H9 (cell line): ENCODE results near the gene PCSK2. TPM values are rescaled to one million over a fixed set of nuclear protein-coding genes. Genes with fewer than 3 reads are reported as not detected.

Experiments used
- DNase-seq: peaks from one replicate; pipeline ENCODE4 v3.0.0-alpha.2; 2017
- H2AFZ ChIP-seq: one replicate; pipeline ENCODE4 v1.6.1; 2013; ENCODE audit warnings: mild to moderate bottlenecking, low read length, control low read depth, moderate library complexity
- H2AK5ac ChIP-seq: 2 replicates; pipeline ENCODE4 v1.6.1; 2013; ENCODE audit warnings: low read length, control low read depth, mixed read lengths; ENCODE audit not compliant: insufficient read length
- H2BK120ac ChIP-seq: one replicate; pipeline ENCODE4 v1.6.1; 2013; ENCODE audit warnings: low read depth, mild to moderate bottlenecking, low read length, control low read depth, inconsistent platforms; ENCODE audit not compliant: poor library complexity, severe bottlenecking
- H2BK12ac ChIP-seq: 2 replicates; pipeline ENCODE4 v1.6.1; 2013; ENCODE audit warnings: low read length, control low read depth, mixed read lengths, low read depth; ENCODE audit not compliant: insufficient read length
- H2BK15ac ChIP-seq: 2 replicates; pipeline ENCODE4 v1.6.1; 2013; ENCODE audit warnings: low read depth, low read length, control low read depth
- H2BK20ac ChIP-seq: one replicate; pipeline ENCODE4 v1.6.1; 2013; ENCODE audit warnings: low read depth, mild to moderate bottlenecking, low read length, control low read depth, inconsistent platforms; ENCODE audit not compliant: poor library complexity, severe bottlenecking
- H2BK5ac ChIP-seq: 2 replicates; pipeline ENCODE4 v1.6.1; 2013; ENCODE audit warnings: low read length, control low read depth, mixed read lengths; ENCODE audit not compliant: insufficient read length
- H3K14ac ChIP-seq: 2 replicates; pipeline ENCODE4 v1.6.1; 2013; ENCODE audit warnings: low read length, control low read depth; ENCODE audit not compliant: insufficient read depth
- H3K18ac ChIP-seq: 2 replicates; pipeline ENCODE4 v1.6.1; 2013; ENCODE audit warnings: low read depth, mild to moderate bottlenecking, mixed read lengths, low read length, control low read depth; ENCODE audit not compliant: insufficient read length
- H3K23ac ChIP-seq: 2 replicates; pipeline ENCODE4 v1.6.1; 2013; ENCODE audit warnings: low read length, control low read depth, mixed read lengths, low read depth; ENCODE audit not compliant: insufficient read length
- H3K23me2 ChIP-seq: 2 replicates; pipeline ENCODE4 v1.6.1; 2013; ENCODE audit warnings: low read depth, mild to moderate bottlenecking, mixed read lengths, low read length, control low read depth; ENCODE audit not compliant: insufficient read length, poor library complexity, severe bottlenecking
- H3K27ac ChIP-seq: 2 replicates; pipeline ENCODE4 v1.5.1; 2013; ENCODE audit warnings: low read length, control low read depth, mixed read lengths, low read depth; ENCODE audit not compliant: insufficient read length
- H3K27me3 ChIP-seq: 2 replicates; pipeline ENCODE4 v1.6.1; 2013; ENCODE audit warnings: low read length, control low read depth, inconsistent platforms; ENCODE audit not compliant: insufficient read depth
- H3K4ac ChIP-seq: 2 replicates; pipeline ENCODE4 v1.6.1; 2013; ENCODE audit warnings: low read depth, mild to moderate bottlenecking, control low read depth, inconsistent platforms, low read length, moderate library complexity
- H3K4me1 ChIP-seq: 2 replicates; pipeline ENCODE4 v1.6.1; 2013; ENCODE audit warnings: low read length, control low read depth, inconsistent platforms; ENCODE audit not compliant: insufficient read depth
- H3K4me2 ChIP-seq: 2 replicates; pipeline ENCODE4 v1.6.1; 2013; ENCODE audit warnings: low read length, control low read depth, mixed read lengths; ENCODE audit not compliant: insufficient read length, insufficient read depth
- H3K56ac ChIP-seq: 2 replicates; pipeline ENCODE4 v1.6.1; 2013; ENCODE audit warnings: low read depth, mild to moderate bottlenecking, mixed read lengths, low read length, control low read depth; ENCODE audit not compliant: insufficient read length
- H3K79me1 ChIP-seq: 2 replicates; pipeline ENCODE4 v1.6.1; 2013; ENCODE audit warnings: low read depth, mild to moderate bottlenecking, moderate library complexity, low read length, control low read depth, inconsistent platforms; ENCODE audit not compliant: insufficient read depth, poor library complexity, severe bottlenecking
- H3K79me2 ChIP-seq: 2 replicates; pipeline ENCODE4 v1.6.1; 2013; ENCODE audit warnings: low read length, control low read depth, inconsistent platforms; ENCODE audit not compliant: insufficient read depth
- H3K9ac ChIP-seq: 2 replicates; pipeline ENCODE4 v1.6.1; 2013; ENCODE audit warnings: low read length, control low read depth, mixed read lengths; ENCODE audit not compliant: insufficient read length; ENCODE audit errors: extremely low read depth
- H3K9me3 ChIP-seq: one replicate; pipeline ENCODE4 v1.6.1; 2013; ENCODE audit warnings: low read depth, low read length, inconsistent platforms; ENCODE audit not compliant: control insufficient read depth
- H3T11ph ChIP-seq: one replicate; pipeline ENCODE4 v1.6.1; 2013; ENCODE audit warnings: mild to moderate bottlenecking, low read length, control low read depth, inconsistent platforms
- H4K20me1 ChIP-seq: one replicate; pipeline ENCODE4 v1.6.1; 2013; ENCODE audit not compliant: control insufficient read depth, insufficient read length, insufficient read depth
- H4K5ac ChIP-seq: 2 replicates; pipeline ENCODE4 v1.6.1; 2013; ENCODE audit warnings: low read depth, mild to moderate bottlenecking, mixed read lengths, low read length, control low read depth; ENCODE audit not compliant: insufficient read length
- H4K8ac ChIP-seq: replicated peaks from 2 replicates; pipeline ENCODE4 v1.6.1; 2013; ENCODE audit warnings: low read length, control low read depth, mixed read lengths, low read depth; ENCODE audit not compliant: insufficient read length
- H4K91ac ChIP-seq: 2 replicates; pipeline ENCODE4 v1.6.1; 2013; ENCODE audit warnings: low read depth, mild to moderate bottlenecking, moderate library complexity, mixed read lengths, low read length, control low read depth; ENCODE audit not compliant: insufficient read length
- H3K27ac Mint-ChIP-seq, 3 experiments: 2 replicates in 2 of 3; 3 replicates in 1 of 3; pipeline ENCODE4 v1.8.0; 2020 to 2021; ENCODE audit warnings: mixed read lengths in 3 of 3, mild to moderate bottlenecking in 1 of 3, moderate library complexity in 1 of 3
- H3K27me3 Mint-ChIP-seq: 2 replicates; pipeline ENCODE4 v1.8.0; 2021; ENCODE audit warnings: low read depth, mild to moderate bottlenecking, moderate library complexity, mixed read lengths
- H3K36me3 Mint-ChIP-seq, 3 experiments: 2 replicates in 2 of 3; 3 replicates in 1 of 3; pipeline ENCODE4 v1.8.0; 2020 to 2021; ENCODE audit warnings: low read depth in 3 of 3, mixed read lengths in 3 of 3; ENCODE audit not compliant: insufficient read depth in 1 of 3
- H3K4me1 Mint-ChIP-seq, 2 experiments: 2 replicates each; pipeline ENCODE4 v1.8.0; 2020; ENCODE audit warnings: mixed read lengths in 2 of 2
- H3K4me3 Mint-ChIP-seq, 2 experiments: 2 replicates in 1 of 2; 3 replicates in 1 of 2; pipeline ENCODE4 v1.8.0; 2020 to 2021; ENCODE audit warnings: mild to moderate bottlenecking in 2 of 2, mixed read lengths in 2 of 2, moderate library complexity in 1 of 2
- H3K9me3 Mint-ChIP-seq, 2 experiments: 2 replicates in 1 of 2; 3 replicates in 1 of 2; pipeline ENCODE4 v1.8.0; 2020; ENCODE audit warnings: mild to moderate bottlenecking in 2 of 2, mixed read lengths in 2 of 2, moderate library complexity in 1 of 2
- CTCF ChIP-seq: fragments of 200-600 bp; sonication (generic); conservative IDR thresholded peaks from 3 replicates; pipeline ENCODE4 v1.8.0; 2021; ENCODE audit warnings: antibody characterized with exemption, mild to moderate bottlenecking
- WGBS: extraction: QIAGEN DNeasy Blood & Tissue Kit; methylation state at CpG from one replicate; pipeline ENCODE4 v1.1.7; 2013; ENCODE audit warnings: missing lambda C conversion rate, low lambda C conversion rate, mixed read lengths; ENCODE audit not compliant: insufficient read length; ENCODE audit errors: extremely low coverage; 5-methylcytosine and 5-hydroxymethylcytosine counted together
- total RNA-seq: library from RNA; stranded (reverse); gene quantifications from 2 replicates; pipeline ENCODE4 v1.2.1, GENCODE V29; 2021

PCSK2 gene
- total RNA-seq, 1 experiment from 2014 or later: 2.8 TPM

- Histone ChIP-seq H4K8ac (no peak overlapping the region), H3K4ac (no peak overlapping the region), H3T11ph (no peak overlapping the region), H2BK20ac (no peak overlapping the region), H3K18ac (no peak overlapping the region), H3K27me3 (no peaks in the 10 kb centered on the region), H3K14ac (no peak overlapping the region; the same call in 1 of the 2 replicates), H3K23ac (no peak overlapping the region), H2BK12ac (no peak overlapping the region), H3K23me2 (no peaks in the 10 kb centered on the region), H3K9me3 (no peaks in the 10 kb centered on the region), H4K5ac (no peak overlapping the region), H3K79me1 (no peaks in the 10 kb centered on the region), H3K79me2 (no peaks in the 10 kb centered on the region), H3K4me2 (no peak overlapping the region), H3K9ac (no peak overlapping the region), H4K91ac (no peak overlapping the region), H2BK15ac (no peak overlapping the region), H3K4me1 (no peaks in the 10 kb centered on the region), H2BK5ac (no peak overlapping the region), H2AK5ac (no peak overlapping the region), H4K20me1 (no peaks in the 10 kb centered on the region), H3K27ac (no peak overlapping the region), H2BK120ac (no peak overlapping the region), H2AFZ (no peak overlapping the region), H3K56ac (no peak overlapping the region)
- Mint-ChIP-seq H3K4me3 (no peak overlapping the region), H3K27ac (no peak overlapping the region), H3K9me3 (no peaks in the 10 kb centered on the region), H3K27me3 (peaks cover 4% of the 10 kb centered on the region; the same call in 1 of the 2 replicates), H3K36me3 (no peaks in the 10 kb centered on the region), H3K4me1 (no peaks in the 10 kb centered on the region)
- no peak for TF ChIP-seq CTCF
- no CpG with 5 or more reads among the region's 3 CpGs for WGBS
- DNase-seq: no peak
Observed at GRCh38 chr20:17452441-17452840, 225.6 kb downstream of the PCSK2 start.
